IPS-18c (cell line): ENCODE data around the gene DOCK10.

Experiments used
- H3K4me3 ChIP-seq: 2 replicates; pipeline ENCODE4 v1.7.0; 2013; ENCODE audit warnings: low read depth, mild to moderate bottlenecking, low read length, moderate library complexity; ENCODE audit not compliant: insufficient read depth
- H3K9me3 ChIP-seq: one replicate; pipeline ENCODE4 v1.6.1; 2013; ENCODE audit warnings: mild to moderate bottlenecking, low read length, moderate library complexity; ENCODE audit not compliant: control insufficient read depth, insufficient read depth

The DOCK10 gene

DNA sequence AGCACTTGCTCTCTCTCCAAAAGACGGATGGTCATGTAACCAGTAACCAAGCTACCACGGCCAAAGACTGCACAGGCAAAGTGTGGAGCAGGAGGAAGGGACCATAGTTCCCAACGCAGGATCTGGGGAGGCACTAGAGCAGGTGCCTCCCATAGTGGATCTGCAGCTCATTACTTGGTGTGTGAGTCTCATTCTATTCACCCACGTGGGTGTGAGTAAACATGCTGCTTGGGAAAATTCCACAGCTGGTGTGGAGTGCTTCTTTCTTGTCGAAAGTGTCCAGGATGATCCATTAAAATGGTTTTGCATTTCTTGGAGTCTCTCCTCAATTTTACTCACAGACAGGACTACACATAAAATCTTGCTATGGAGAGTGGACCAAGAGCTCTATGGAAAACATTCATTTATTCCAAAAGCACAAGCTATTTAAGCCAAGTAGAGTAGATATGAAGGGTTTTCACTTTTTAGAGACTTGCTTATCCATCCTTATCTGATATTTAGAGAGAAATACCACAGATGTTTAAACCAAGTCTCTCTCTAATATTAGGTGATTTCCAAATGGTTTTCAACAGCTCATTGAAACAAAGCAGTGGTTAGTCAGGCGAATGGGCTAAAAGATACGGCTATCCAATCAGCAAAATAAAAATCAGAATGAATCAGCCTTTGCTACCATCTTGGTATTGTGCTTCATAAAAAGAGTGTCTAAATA, 221.8 kb downstream of the DOCK10 start:
- no peak overlapping the region for H3K4me3 ChIP-seq
- no peaks in the 10 kb centered on the region for H3K9me3 ChIP-seq

DNA sequence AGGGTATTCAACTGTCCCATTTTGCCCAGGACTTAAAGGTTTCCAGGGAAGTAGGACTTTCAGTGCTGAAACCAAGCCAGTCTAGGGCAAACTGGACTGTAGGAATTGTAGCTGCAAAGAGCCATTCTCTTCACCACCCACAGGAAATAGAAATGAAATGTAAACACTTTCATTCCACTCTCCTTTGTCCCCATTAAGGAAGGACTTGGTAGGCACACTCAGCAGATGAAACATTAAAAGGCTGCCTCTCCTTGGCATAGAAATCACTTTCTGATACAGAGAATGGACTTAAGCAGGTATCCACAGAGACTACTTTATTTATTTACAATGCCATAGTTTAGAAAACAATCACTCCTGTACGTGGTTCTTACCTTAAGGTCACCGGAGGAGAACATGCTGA, 223.2 kb downstream of the DOCK10 start:
- Histone ChIP-seq H3K4me3 (no peak overlapping the region), H3K9me3 (no peaks in the 10 kb centered on the region)

DNA sequence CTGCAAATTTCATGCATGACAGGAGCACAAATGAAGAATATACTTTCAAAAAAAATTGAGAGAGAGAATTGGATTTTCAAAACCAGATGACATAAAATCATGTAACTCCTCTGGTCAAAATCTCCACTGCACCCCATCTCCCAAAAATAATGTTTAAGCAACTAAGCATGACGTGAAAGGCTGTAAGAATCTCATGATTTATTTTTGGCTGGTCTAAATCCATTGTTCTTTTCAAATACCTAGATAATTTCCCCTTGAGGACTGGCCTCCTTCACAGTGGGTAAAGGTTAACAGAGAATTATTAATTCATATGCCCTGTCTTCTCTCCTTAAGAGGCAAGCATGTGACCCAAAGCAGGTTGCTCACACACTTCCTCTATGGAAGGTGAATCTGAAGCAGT, 224.6 kb downstream of the DOCK10 start:
- Histone ChIP-seq H3K9me3 (no peaks in the 10 kb centered on the region), H3K4me3 (no peak overlapping the region)

DNA sequence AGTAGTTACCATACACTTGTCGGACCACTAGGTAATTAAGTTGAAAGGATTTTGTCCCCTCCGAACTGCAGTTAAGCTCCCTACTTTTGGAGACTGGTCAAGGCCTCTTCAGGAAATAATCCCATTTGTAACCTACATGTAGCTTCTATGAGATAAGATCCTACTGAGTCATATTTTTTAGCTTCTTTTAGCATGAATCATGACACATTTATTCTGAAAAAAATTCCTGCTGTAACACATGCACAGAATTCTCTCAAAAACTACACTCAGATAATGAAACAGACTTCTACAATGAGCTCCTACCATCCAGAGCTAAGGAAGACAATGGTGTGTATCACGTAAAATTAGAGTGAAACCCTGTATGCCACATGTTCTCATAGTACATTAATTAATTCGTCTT, 225.5 kb downstream of the DOCK10 start:
- H3K4me3 ChIP-seq: no peak overlapping the region
- H3K9me3 ChIP-seq: no peaks in the 10 kb centered on the region

DNA sequence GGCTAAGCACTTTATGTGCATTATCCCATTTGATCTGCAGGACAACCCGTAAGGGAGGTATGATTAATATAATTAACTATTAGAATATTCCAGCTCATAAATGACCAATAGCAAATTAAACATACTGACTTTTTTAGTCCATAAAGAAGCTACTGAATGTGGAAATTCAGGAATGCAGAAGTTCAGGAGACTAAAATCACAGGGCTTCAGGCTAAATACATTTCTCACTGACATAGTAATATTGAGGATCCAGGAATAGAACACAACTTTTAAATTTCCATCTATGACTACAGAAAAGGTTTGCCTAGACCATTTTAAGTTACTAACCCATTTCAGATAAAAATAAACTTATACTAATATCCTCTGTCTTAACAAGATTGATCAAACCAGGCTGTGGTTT, 228.7 kb downstream of the DOCK10 start:
- no peaks in the 10 kb centered on the region for H3K9me3 ChIP-seq

DNA sequence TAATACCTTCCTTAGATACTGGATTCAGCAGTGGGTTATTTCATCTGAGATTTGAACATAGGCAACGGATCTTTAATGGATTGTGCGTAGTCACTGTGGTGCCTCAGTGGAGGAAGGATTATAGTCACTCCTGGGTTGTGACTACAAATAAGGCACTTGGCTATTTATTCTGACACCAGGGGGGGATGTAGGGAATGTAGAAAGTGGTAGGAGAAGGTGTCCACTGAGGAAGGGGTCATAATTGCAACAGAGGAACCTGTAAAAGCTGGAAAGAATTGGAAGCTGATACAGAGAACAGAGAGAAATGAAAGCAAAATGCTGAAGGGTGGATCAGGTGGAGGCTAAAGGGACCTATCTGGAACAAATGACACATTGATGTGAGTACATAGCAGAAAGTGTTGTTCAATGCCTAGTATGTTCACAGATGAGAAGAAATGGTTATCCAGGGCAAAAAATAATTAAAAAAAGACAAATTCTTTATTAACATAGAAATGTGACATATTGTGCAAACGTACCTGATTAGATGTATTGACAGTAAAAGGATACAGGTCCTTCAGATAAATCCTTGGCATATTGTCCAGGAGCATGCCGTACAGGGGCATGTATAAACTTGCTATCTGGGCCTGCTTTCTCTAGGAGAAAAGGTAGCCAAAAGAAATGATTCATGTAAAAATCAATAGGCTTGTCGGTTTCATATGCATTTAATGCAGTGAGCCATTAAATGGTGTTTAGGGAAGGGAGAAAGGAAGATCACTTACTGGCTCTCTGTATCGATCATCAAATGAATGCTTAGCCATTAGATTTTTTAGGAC, 234.9 kb downstream of the DOCK10 start:
- no peaks in the 10 kb centered on the region for H3K9me3 ChIP-seq

More for the DNA sequence above, 228.7 kb downstream of the DOCK10 start:
- H3K4me3 ChIP-seq: no peak overlapping the region

DNA sequence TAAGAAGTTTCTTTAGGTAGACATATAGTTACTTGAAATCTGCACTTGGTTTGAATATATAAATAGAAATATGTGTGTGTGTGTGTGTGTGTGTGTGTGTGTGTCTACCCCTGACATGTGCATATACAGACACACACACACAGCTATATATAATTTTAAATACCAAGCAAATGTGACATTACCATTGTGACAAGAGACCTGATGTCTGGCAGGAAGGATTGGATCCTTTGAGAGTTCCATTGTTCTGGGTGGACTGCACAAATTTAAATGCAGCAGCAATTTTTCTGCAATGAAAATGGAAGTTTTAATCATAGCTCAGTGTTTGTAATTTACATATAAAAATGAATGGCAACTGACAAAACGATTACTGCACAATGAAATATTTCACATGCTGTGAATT, 238.3 kb downstream of the DOCK10 start:
- H3K9me3 ChIP-seq: no peaks in the 10 kb centered on the region
- H3K4me3 ChIP-seq: no peak overlapping the region

More for the DNA sequence above, 234.9 kb downstream of the DOCK10 start:
- no peak overlapping the region for H3K4me3 ChIP-seq

DNA sequence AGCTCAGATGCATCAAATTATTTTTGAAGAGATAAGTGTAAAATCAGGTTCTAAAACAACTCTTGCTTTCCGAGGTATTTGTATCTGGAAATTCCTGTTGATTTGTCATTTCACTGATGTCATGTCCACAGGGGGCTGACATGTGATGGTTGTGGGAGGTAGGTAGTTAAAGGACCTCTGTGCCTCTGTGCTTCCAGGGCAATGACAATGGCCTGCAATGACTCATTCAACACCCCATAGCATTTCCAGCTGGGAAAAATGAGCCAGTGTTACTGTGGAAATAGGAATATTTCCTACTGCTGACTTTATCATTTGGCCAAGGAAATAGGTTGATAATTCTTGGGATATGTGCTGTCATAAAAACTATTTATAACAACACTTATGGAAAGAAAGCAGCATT, 239.9 kb downstream of the DOCK10 start:
- Histone ChIP-seq H3K4me3 (no peak overlapping the region), H3K9me3 (no peaks in the 10 kb centered on the region)

DNA sequence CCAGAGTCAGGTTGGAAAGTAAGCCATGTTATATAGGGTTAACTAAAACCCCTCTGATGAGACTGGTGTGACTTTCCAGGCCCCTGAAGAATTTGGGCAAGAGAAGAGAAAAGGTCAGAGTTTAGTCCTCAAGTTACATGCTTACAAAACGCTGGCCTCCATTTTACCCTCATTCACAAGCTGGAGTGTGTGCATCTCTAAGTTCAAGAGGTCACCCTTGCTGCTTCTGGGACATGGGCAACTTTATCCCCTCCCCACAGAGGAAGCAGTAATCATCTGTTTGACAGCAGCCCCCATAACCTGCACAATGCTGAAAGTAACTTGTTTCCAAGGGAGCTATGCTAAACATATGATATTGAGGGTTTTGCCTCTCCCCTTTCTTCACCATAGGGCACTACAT, 240.9 kb downstream of the DOCK10 start:
- no peaks in the 10 kb centered on the region for H3K9me3 ChIP-seq
- no peak overlapping the region for H3K4me3 ChIP-seq

DNA sequence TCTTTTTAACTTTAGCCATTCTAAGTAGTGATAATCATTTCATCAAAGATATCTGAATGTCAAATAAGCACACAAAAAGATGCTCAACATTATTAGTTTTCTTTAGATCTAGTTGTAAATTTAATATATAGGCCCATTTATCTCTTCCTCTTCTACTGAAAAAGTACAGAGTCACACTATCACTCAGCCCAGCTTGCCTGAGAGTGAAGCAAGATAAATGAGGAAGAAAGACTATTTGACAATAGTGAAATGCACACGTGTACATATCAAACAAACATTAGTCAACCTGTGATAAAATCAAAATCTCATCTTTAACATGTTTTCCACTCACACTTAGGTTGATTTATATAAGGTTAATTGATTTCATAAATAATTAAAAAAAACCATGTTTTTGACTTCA, 242.6 kb downstream of the DOCK10 start:
- Histone ChIP-seq H3K4me3 (no peak overlapping the region), H3K9me3 (no peaks in the 10 kb centered on the region)

DNA sequence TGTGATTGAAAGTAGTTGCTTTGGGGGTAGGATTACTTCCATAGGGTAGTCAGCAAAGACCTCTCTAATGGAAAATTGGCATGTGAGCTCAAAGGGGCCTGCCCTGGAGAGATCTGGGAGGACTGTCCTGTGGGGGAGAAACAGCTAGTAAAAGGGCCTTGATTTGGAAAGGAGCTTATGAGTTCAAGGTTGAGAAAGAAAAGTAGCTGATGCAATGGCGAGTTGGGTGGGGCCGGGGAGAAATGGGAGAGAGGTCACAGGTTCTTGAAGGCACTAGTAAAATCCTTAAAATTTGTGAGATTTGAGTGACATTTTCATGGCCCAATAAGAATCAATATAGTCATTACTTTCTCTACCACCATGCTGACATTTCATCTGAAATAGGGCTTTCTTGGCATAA, 244.1 kb downstream of the DOCK10 start:
- Histone ChIP-seq H3K4me3 (no peak overlapping the region), H3K9me3 (no peaks in the 10 kb centered on the region)

DNA sequence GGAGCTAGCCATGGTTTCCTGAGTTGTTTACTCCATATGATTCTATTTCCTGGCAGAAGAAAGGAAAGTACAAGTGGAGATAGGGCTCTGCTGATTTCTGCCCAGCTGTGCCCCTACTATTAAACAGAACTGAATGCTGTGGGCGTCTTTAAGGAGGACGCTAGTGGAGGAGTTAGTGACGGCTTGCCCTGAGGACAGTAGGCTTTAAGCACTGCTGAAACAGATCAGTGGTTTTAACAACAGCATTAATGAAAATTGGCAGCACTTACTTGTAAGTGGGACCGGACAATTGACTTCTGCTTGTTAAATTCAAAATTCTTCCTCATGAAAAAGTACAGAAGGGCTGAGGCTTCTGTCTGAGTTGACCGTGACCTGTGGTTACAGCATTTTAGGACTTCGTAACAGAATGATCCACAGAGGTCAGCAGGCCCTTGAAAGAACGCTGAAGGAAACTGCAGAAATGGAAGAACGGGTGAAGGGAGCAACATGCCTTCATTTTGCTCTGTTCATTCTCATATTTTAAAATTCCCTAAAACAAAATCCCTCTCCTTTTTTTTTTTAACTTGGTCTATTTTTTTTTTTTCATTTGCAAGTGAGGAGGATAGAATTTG, 245.5 kb downstream of the DOCK10 start:
- H3K4me3 ChIP-seq: no peak overlapping the region
- H3K9me3 ChIP-seq: no peaks in the 10 kb centered on the region

DNA sequence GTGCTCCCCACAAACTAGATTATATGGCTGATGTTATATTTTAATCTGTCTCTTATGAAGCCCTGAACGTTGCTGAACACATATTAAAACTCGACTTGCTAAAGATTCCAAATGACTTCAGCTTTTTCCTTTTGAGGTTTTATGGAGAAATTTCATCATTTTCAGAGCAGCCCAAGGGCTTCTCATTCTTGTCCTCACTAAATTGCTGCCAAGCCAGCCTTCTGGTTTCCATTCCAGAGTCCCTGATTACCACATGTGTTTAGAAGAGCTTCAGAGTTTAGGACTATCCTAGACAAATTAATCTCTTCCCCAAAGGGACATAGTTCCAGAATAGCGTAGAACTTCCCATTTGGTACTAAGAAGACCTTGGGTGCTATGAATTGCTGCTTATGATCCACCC, 248.3 kb downstream of the DOCK10 start:
- H3K9me3 ChIP-seq: no peaks in the 10 kb centered on the region
- H3K4me3 ChIP-seq: no peak overlapping the region

DNA sequence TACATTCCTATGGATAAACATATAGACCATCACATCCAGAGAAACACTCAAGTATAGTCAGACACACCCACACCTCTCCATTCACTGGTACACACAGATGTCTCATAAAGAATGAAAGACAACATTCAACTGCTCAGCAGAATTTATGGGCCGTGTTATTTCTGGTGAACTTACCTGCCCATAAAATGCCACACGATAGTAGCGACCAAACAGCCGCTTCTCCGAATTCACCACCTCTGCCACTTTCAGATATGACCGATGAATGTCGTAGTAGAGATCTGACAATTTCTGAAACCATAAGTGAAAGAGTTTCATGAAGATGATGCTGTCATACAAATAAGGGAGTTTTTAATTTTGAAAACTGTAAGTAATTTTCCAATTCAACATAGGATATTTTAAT, 255.4 kb downstream of the DOCK10 start:
- no peak overlapping the region for H3K4me3 ChIP-seq
- H3K9me3 ChIP-seq: no peaks in the 10 kb centered on the region

DNA sequence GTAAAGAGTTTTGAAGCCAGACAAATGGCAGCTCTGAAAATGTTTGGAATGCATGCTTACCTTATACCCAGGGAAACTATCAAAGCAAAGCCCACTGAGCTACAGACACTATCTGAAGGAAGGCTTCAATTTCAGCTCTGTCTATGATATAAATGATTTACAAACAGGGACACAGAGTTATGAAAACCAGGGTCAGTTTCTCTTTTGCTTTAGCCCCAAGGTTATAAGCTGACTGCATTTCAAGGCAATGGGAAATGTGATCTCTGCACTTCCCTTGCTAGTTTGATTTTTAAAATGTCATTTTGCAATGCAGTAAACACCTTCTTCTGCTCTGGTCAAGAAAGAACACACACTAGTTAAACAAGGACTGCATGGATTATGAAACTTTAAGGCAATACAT, 260.9 kb downstream of the DOCK10 start:
- no peaks in the 10 kb centered on the region for H3K9me3 ChIP-seq
- no peak overlapping the region for H3K4me3 ChIP-seq

DNA sequence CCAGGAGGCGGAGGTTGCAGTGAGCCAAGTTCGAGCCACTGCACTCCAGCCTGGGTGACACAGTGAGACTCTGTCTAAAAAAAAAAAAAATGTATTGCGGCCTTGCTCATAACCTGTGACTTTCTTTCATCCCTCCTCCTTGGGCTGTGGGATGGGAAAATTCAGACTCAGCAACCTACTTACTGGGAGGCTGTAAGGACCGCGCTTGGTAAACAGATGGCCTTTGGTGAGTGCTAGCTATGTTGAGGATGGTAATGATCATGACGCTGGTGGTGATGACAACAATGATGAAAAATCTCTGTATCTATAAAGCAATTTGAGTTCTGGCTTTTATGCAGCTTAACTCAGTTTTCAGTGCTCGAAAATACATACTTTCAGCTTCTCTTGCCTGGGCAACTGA, 261.4 kb downstream of the DOCK10 start:
- Histone ChIP-seq H3K4me3 (no peak overlapping the region), H3K9me3 (no peaks in the 10 kb centered on the region)

DNA sequence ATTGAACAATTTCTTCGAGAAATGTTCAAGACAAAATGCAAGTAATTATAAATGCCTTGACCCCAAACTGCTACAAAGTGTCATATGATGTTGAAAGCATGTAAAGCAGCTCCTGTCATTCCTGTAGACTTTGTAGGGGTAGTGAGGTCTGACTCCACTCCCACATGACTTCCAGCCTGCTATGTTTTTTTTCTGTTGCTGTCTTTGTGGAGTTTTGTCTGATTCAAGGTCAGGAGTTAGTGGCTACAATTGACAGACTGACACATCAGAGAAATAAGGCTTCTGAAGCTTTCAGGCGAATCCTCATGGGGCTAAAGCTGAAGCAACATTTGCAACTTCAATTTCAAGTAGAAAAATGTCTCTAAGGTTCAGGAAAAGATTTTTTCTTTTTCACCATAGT, 262.2 kb downstream of the DOCK10 start:
- H3K9me3 ChIP-seq: no peaks in the 10 kb centered on the region
- no peak overlapping the region for H3K4me3 ChIP-seq

DNA sequence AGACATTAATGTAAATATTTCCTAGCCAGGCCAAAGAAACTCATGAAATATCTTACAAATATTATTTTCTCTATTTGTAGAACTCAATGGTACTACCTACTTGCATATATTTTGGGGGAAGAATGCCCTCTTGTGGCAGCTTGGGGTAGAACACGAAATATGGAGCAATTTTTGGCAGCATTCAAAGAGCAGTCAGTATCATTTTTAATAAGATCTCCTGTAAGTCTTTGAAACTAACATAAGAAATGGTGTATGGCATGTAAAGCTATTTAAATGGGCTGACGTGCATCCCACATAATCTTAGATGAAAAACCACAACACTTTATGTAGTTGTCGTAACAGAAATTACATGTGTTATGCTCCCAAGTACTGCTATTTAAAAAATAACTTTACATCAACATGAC, 263.8 kb downstream of the DOCK10 start:
- no peaks in the 10 kb centered on the region for H3K9me3 ChIP-seq
- no peak overlapping the region for H3K4me3 ChIP-seq
